CD4-positive, alpha-beta memory T cell (primary cell): ENCODE measurements around the gene NUDT16L1. TPM values are rescaled to one million over a fixed set of nuclear protein-coding genes. Genes with fewer than 3 reads are reported as not detected.

ENCODE experiments used
- CTCF ChIA-PET: fragments of 350-600 bp; sonication (Branson Sonifier 250); formaldehyde crosslinking; loops from one replicate; lab custom pipeline; 2021; ENCODE audit warnings: inconsistent platforms; ENCODE audit not compliant: partially characterized antibody; lab: Charles Lee
- POLR2A ChIA-PET: fragments of 350-600 bp; sonication (Branson Sonifier 250); formaldehyde crosslinking; loops from one replicate; lab custom pipeline; 2021; ENCODE audit not compliant: partially characterized antibody; lab: Charles Lee
- DNase-seq, 5 donors: peaks; one replicate each; pipeline versions ENCODE4 v3.0.0 to v3.0.0-alpha.2; 2020 to 2022; ENCODE audit warnings: mixed read lengths in 1 of 5
- H3K27ac ChIP-seq: one replicate; pipeline ENCODE4 v1.7.0; 2013; ENCODE audit warnings: low read depth, low read length
- H3K27me3 ChIP-seq: 2 replicates; pipeline ENCODE4 v1.7.0; 2013; ENCODE audit warnings: mild to moderate bottlenecking, low read length, moderate library complexity; ENCODE audit not compliant: insufficient read depth
- H3K36me3 ChIP-seq: 2 replicates; pipeline ENCODE4 v1.7.0; 2013; ENCODE audit warnings: mild to moderate bottlenecking, low read length, moderate library complexity; ENCODE audit not compliant: insufficient read depth
- H3K4me1 ChIP-seq: 2 replicates; pipeline ENCODE4 v1.7.0; 2013; ENCODE audit warnings: mild to moderate bottlenecking, low read length, moderate library complexity; ENCODE audit not compliant: insufficient read depth
- H3K4me3 ChIP-seq, 2 donors: one replicate each; pipeline ENCODE4 v1.7.0; 2013; ENCODE audit warnings: low read length in 2 of 2, mild to moderate bottlenecking in 1 of 2
- H3K9me3 ChIP-seq, 2 donors: one replicate each; pipeline ENCODE4 v1.7.0; 2013; ENCODE audit warnings: low read length in 2 of 2, control low read depth in 1 of 2; ENCODE audit not compliant: control insufficient read depth in 1 of 2
- H3K27ac Mint-ChIP-seq, 7 donors: one replicate each; pipeline ENCODE4 v1.8.0; 2020 to 2021; ENCODE audit warnings: mixed read lengths in 7 of 7, mild to moderate bottlenecking in 6 of 7, inconsistent platforms in 3 of 7, moderate library complexity in 3 of 7
- H3K27me3 Mint-ChIP-seq, 2 donors: one replicate each; pipeline ENCODE4 v1.8.0; 2020 to 2021; ENCODE audit warnings: mixed read lengths in 2 of 2
- H3K36me3 Mint-ChIP-seq, 2 donors: one replicate each; pipeline ENCODE4 v1.8.0; 2020 to 2021; ENCODE audit warnings: mixed read lengths in 2 of 2, inconsistent platforms in 1 of 2, mild to moderate bottlenecking in 1 of 2
- H3K4me1 Mint-ChIP-seq, 4 donors: one replicate each; pipeline ENCODE4 v1.8.0; 2020 to 2021; ENCODE audit warnings: mixed read lengths in 4 of 4, mild to moderate bottlenecking in 1 of 4
- H3K4me3 Mint-ChIP-seq, 8 donors: one replicate each; pipeline ENCODE4 v1.8.0; 2020 to 2021; ENCODE audit warnings: mixed read lengths in 8 of 8, mild to moderate bottlenecking in 7 of 8, moderate library complexity in 6 of 8, inconsistent platforms in 3 of 8
- H3K9me3 Mint-ChIP-seq, 8 donors: one replicate each; pipeline ENCODE4 v1.8.0; 2020 to 2021; ENCODE audit warnings: mixed read lengths in 8 of 8, mild to moderate bottlenecking in 5 of 8, inconsistent platforms in 3 of 8, moderate library complexity in 1 of 8
- intact Hi-C: fragments of 100-400 bp; cut with micrococcal nuclease; formaldehyde crosslinking; loops from one replicate; pipeline ENCODE4 v1.15.1; 2023
- polyA plus RNA-seq, 2 donors: library from polyadenylated mRNA; unstranded; fragments of 300-500 nt; fragmentation: Illumina TruSeq; gene quantifications; one replicate each; pipeline ENCODE4 v1.2.3, GENCODE V29; 2021
- total RNA-seq, 2 experiments: library from RNA; stranded (reverse); gene quantifications; one replicate each; pipeline ENCODE4 v1.2.3, GENCODE V29; 2021

NUDT16L1 gene
- total and polyA plus RNA-seq, 4 experiments from 2014 or later = 52.4 to 125 (median 66.9) TPM

GRCh38 chr16:4678596-4678995, 14.8 kb upstream of the NUDT16L1 start:
- no peak overlapping the region for H3K27ac ChIP-seq
- H3K4me3 ChIP-seq = no peak overlapping the region
- intact Hi-C loops = no loop called here
- Mint-ChIP-seq H3K4me3 (no peak overlapping the region), H3K9me3 (no peaks in the 10 kb centered on the region), H3K36me3 (peaks cover 4 to 23% of the 10 kb centered on the region in 2 donors), H3K4me1 (peaks cover 15 to 29% (median 23%) of the 10 kb centered on the region in 4 donors), H3K27ac (peak overlapping the region; percentile 35 to 92 (median 78)), H3K27me3 (no peaks in the 10 kb centered on the region)
- H3K9me3 ChIP-seq = no peaks in the 10 kb centered on the region
- peaks cover 7% of the 10 kb centered on the region for H3K36me3 ChIP-seq
- ChIA-PET CTCF (interaction anchor here (0.5 kb wide), 1 partner anchor 158 kb away, joined by 3 read pairs; no protein-coding TSS in a partner anchor), POLR2A (no interaction called here)
- H3K27me3 ChIP-seq = no peaks in the 10 kb centered on the region
- no peak for DNase-seq
- peaks cover 23% of the 10 kb centered on the region for H3K4me1 ChIP-seq

GRCh38 chr16:4679156-4679849, 14.1 kb upstream of the NUDT16L1 start:
- no peak overlapping the region for H3K4me3 ChIP-seq
- no peak for DNase-seq
- Mint-ChIP-seq H3K4me3 (no peak overlapping the region), H3K27me3 (no peaks in the 10 kb centered on the region), H3K27ac (peak overlapping the region in 5 of 7 donors; percentile 7 to 64 (median 35)), H3K4me1 (peaks cover 15 to 29% (median 23%) of the 10 kb centered on the region in 4 donors), H3K36me3 (peaks cover 4 to 21% of the 10 kb centered on the region in 2 donors), H3K9me3 (no peaks in the 10 kb centered on the region)
- peaks cover 11% of the 10 kb centered on the region for H3K36me3 ChIP-seq
- intact Hi-C loops = no loop called here
- H3K27me3 ChIP-seq = no peaks in the 10 kb centered on the region
- H3K9me3 ChIP-seq = no peaks in the 10 kb centered on the region
- H3K4me1 ChIP-seq = peaks cover 23% of the 10 kb centered on the region
- H3K27ac ChIP-seq = no peak overlapping the region
- POLR2A ChIA-PET = interaction anchor here (1.0 kb wide), 1 partner anchor 15 kb away, joined by 3 read pairs; no protein-coding TSS in a partner anchor
- CTCF ChIA-PET = interaction anchor here (0.5 kb wide), 1 partner anchor 157 kb away, joined by 3 read pairs; no protein-coding TSS in a partner anchor

GRCh38 chr16:4679850-4680636, 13.3 kb upstream of the NUDT16L1 start:
- POLR2A ChIA-PET = interaction anchor here (1.0 kb wide), 1 partner anchor 14 kb away, joined by 3 read pairs; no protein-coding TSS in a partner anchor
- peak overlapping the region in 5 of 7 donors; percentile 35 to 91 (median 48) for H3K27ac Mint-ChIP-seq
- no peak overlapping the region for H3K27ac ChIP-seq
- H3K4me3 Mint-ChIP-seq = peak overlapping the region in 2 of 8 donors; percentile 23 to 45
- peaks cover 15 to 29% (median 23%) of the 10 kb centered on the region in 4 donors for H3K4me1 Mint-ChIP-seq
- peaks cover 15% of the 10 kb centered on the region for H3K36me3 ChIP-seq
- H3K4me3 ChIP-seq = no peak overlapping the region
- DNase-seq = no peak
- intact Hi-C loops = no loop called here
- H3K36me3 Mint-ChIP-seq = peaks cover 4 to 24% of the 10 kb centered on the region in 2 donors
- H3K27me3 Mint-ChIP-seq = no peaks in the 10 kb centered on the region
- no peaks in the 10 kb centered on the region for H3K9me3 ChIP-seq
- CTCF ChIA-PET = no interaction called here
- no peaks in the 10 kb centered on the region for H3K9me3 Mint-ChIP-seq
- H3K4me1 ChIP-seq = peaks cover 23% of the 10 kb centered on the region
- no peaks in the 10 kb centered on the region for H3K27me3 ChIP-seq

- Histone ChIP-seq H3K27me3 (no peaks in the 10 kb centered on the region), H3K27ac (no peak overlapping the region), H3K4me1 (peaks cover 15% of the 10 kb centered on the region), H3K9me3 (no peaks in the 10 kb centered on the region), H3K36me3 (peaks cover 15% of the 10 kb centered on the region), H3K4me3 (no peak overlapping the region)
- Mint-ChIP-seq H3K4me3 (no peak overlapping the region), H3K36me3 (peaks cover 4 to 28% of the 10 kb centered on the region in 2 donors), H3K27me3 (no peaks in the 10 kb centered on the region), H3K27ac (peak overlapping the region in 2 of 7 donors; percentile 24 to 29), H3K4me1 (peaks cover 15 to 22% (median 18%) of the 10 kb centered on the region in 4 donors), H3K9me3 (no peaks in the 10 kb centered on the region)
- intact Hi-C loops = no loop called here
- DNase-seq = no peak
- ChIA-PET POLR2A (no interaction called here), CTCF (no interaction called here)
Observed at GRCh38 chr16:4680673-4681470, 12.5 kb upstream of the NUDT16L1 start.

DNA sequence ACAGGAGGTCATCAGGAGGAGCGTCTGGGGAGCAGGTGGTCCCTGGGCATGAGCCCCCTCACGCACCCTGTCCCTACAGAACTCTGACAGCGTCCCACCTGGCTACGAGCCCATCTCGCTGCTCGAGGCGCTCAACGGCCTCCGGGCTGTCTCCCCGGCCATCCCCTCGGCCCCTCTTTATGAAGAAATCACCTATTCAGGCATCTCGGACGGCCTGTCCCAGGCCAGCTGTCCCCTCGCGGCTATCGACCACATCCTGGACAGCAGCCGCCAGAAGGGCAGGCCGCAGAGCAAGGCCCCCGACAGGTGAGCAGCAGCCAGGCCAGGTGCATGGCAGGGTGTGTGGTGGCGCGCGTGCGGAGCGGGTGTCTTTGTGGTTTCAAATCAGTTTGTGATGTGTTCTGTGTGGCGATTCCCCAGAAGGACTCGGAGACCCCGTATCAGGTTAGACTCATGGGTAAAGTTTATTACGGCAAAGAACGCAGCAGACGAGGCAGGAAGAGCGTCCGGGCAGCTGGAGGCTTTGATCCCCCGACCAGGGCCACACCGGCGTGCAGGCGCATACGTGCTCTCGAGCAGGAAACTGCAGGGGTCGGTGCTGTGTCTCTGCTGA, 11.8 kb upstream of the NUDT16L1 start:
- no peak overlapping the region for H3K4me3 ChIP-seq
- H3K9me3 ChIP-seq = no peaks in the 10 kb centered on the region
- peaks cover 15% of the 10 kb centered on the region for H3K36me3 ChIP-seq
- H3K27me3 ChIP-seq = no peaks in the 10 kb centered on the region
- Mint-ChIP-seq H3K27ac (peak overlapping the region in 3 of 7 donors; percentile 41 to 70 (median 42)), H3K4me1 (peaks cover 9 to 15% (median 11%) of the 10 kb centered on the region in 4 donors), H3K36me3 (peaks cover 4 to 26% of the 10 kb centered on the region in 2 donors), H3K4me3 (no peak overlapping the region), H3K27me3 (no peaks in the 10 kb centered on the region), H3K9me3 (no peaks in the 10 kb centered on the region)
- no peak for DNase-seq
- ChIA-PET POLR2A (no interaction called here), CTCF (interaction anchor here (1.7 kb wide), 1 partner anchor 65 kb away, joined by 4 read pairs; no protein-coding TSS in a partner anchor)
- no peak overlapping the region for H3K27ac ChIP-seq
- intact Hi-C loops = no loop called here
- H3K4me1 ChIP-seq = peaks cover 8% of the 10 kb centered on the region

- DNase-seq = no peak
Observed at GRCh38 chr16:4682084-4682591, 11.2 kb upstream of the NUDT16L1 start.

More at GRCh38 chr16:4682084-4682591, 11.2 kb upstream of the NUDT16L1 start:
- H3K4me1 ChIP-seq = peaks cover 2% of the 10 kb centered on the region
- Mint-ChIP-seq H3K27me3 (no peaks in the 10 kb centered on the region), H3K36me3 (peaks cover 4 to 24% of the 10 kb centered on the region in 2 donors), H3K4me3 (no peak overlapping the region), H3K9me3 (no peaks in the 10 kb centered on the region), H3K4me1 (peaks cover 4 to 9% (median 6%) of the 10 kb centered on the region in 4 donors), H3K27ac (no peak overlapping the region)
- H3K27ac ChIP-seq = no peak overlapping the region
- H3K4me3 ChIP-seq = no peak overlapping the region
- H3K9me3 ChIP-seq = no peaks in the 10 kb centered on the region
- ChIA-PET CTCF (interaction anchor here (1.7 kb wide), 1 partner anchor 66 kb away, joined by 4 read pairs; no protein-coding TSS in a partner anchor), POLR2A (interaction anchor here (1.1 to 1.2 kb wide), 2 partner anchors 12 to 144 kb away, joined by 3 read pairs; partner anchors contain the start of gene CDIP1)
- peaks cover 15% of the 10 kb centered on the region for H3K36me3 ChIP-seq
- H3K27me3 ChIP-seq = no peaks in the 10 kb centered on the region
- intact Hi-C loops = no loop called here
